ENCODE results near the gene POLR1A. TPM values are rescaled to one million over a fixed set of nuclear protein-coding genes. Genes with fewer than 3 reads are reported as not detected.

POLR1A gene
- polyA plus RNA-seq, 2 of the 4 experiments (the other 2 are of a cell fraction) = 22.8 to 55.7 TPM

GRCh38 chr2:86045541-86045940 is 60.1 kb downstream of the POLR1A start:
- POLR2A ChIA-PET = no interaction called here
- CTCF ChIA-PET = interaction anchor here (0.6 to 6.0 kb wide), 8 partner anchors 10 to 338 kb away, joined by 3 to 41 read pairs (median 4); no protein-coding TSS in a partner anchor

GRCh38 chr2:86044614-86045013 is 61.1 kb downstream of the POLR1A start:
- CTCF ChIA-PET = interaction anchor here (0.6 to 6.0 kb wide), 9 partner anchors 10 to 337 kb away, joined by 3 to 41 read pairs (median 5); partner anchors contain the start of gene ST3GAL5
- no peak overlapping the region for H3K4me2 ChIP-seq
- TF ChIP-seq EP300 (IDR thresholded peaks at IDR 0.05) (no peak), NPAS2 (CRISPR knock-in tag; IDR thresholded peaks at IDR 0.05; ENCODE audit: borderline replicate concordance) (no peak), CHD4 (IDR thresholded peaks at IDR 0.05; ENCODE audit: borderline replicate concordance) (no peak), MAZ (IDR thresholded peaks at IDR 0.05; ENCODE audit: borderline replicate concordance, low read depth, low read length) (no peak), EHF (CRISPR knock-in tag; IDR thresholded peaks at IDR 0.05) (no peak), EHMT2 (IDR thresholded peaks at IDR 0.05; ENCODE audit: low read depth) (no peak), FOSB (CRISPR knock-in tag; IDR thresholded peaks at IDR 0.05) (no peak), SMC3 (IDR thresholded peaks at IDR 0.05) (no peak), RARB (CRISPR knock-in tag; IDR thresholded peaks at IDR 0.05) (no peak), MAX (IDR thresholded peaks at IDR 0.05) (no peak), CBX2 (IDR thresholded peaks at IDR 0.05; ENCODE audit: borderline replicate concordance, low read depth) (no peak), POLR2AphosphoS2 (conservative IDR thresholded peaks at IDR 0.05; ENCODE audit: low read length) (no peak), HOXB5 (CRISPR knock-in tag; IDR thresholded peaks at IDR 0.05) (no peak), RFX5 (IDR thresholded peaks at IDR 0.05) (no peak), PHF8 (IDR thresholded peaks at IDR 0.05; ENCODE audit: borderline replicate concordance, low read depth) (no peak), REST (IDR thresholded peaks at IDR 0.05) (no peak), BHLHE40 (IDR thresholded peaks at IDR 0.05; ENCODE audit: low read depth, low read length) (no peak), ZNF302 (CRISPR knock-in tag; IDR thresholded peaks at IDR 0.05) (no peak)

More at GRCh38 chr2:86045541-86045940, 60.1 kb downstream of the POLR1A start:
- WGBS (ENCODE audit: missing lambda C conversion rate) = 98% methylated on average over 6 of the region's 6 CpGs
- TF ChIP-seq RCOR1 (IDR thresholded peaks at IDR 0.05; ENCODE audit: low read depth, low read length) (no peak), BHLHE40 (IDR thresholded peaks at IDR 0.05; ENCODE audit: low read depth, low read length) (no peak), JUN (IDR thresholded peaks at IDR 0.05) (no peak), POLR2A (IDR thresholded peaks at IDR 0.05; ENCODE audit: low read length) (no peak), SMC3 (IDR thresholded peaks at IDR 0.05) (no peak), BCL3 (IDR thresholded peaks at IDR 0.05) (no peak), ESRRA (IDR thresholded peaks at IDR 0.05; ENCODE audit: borderline replicate concordance, low read length) (no peak), KDM1A (IDR thresholded peaks at IDR 0.05; ENCODE audit: low read depth) (no peak), PHF8 (IDR thresholded peaks at IDR 0.05; ENCODE audit: borderline replicate concordance, low read depth) (no peak), CTCF (IDR thresholded peaks at IDR 0.05) (no peak), HDAC2 (IDR thresholded peaks at IDR 0.05) (no peak), FOSB (CRISPR knock-in tag; IDR thresholded peaks at IDR 0.05) (no peak), EP300 (IDR thresholded peaks at IDR 0.05) (no peak), HEYL (CRISPR knock-in tag; IDR thresholded peaks at IDR 0.05) (no peak), ZSCAN20 (CRISPR knock-in tag; IDR thresholded peaks at IDR 0.05) (no peak), ZFP36 (IDR thresholded peaks at IDR 0.05; ENCODE audit: borderline replicate concordance, partially characterized antibody) (no peak), HES2 (IDR thresholded peaks at IDR 0.05) (no peak)
- Histone ChIP-seq H3K9me3 (no peaks in the 10 kb centered on the region), H3K4me2 (no peak overlapping the region), H3K27ac (no peak overlapping the region), H3K4me3 (no peak overlapping the region), H3K4me1 (no peaks in the 10 kb centered on the region)
- ATAC-seq = no peak
- no peak for DNase-seq (ENCODE audit: low read depth in 1 of 2, low spot score in 1 of 2)
- FAIRE-seq = no peak

More at GRCh38 chr2:86044614-86045013, 61.1 kb downstream of the POLR1A start:
- POLR2A ChIA-PET = no interaction called here
- 93% methylated on average over 4 of the region's 4 CpGs for WGBS (ENCODE audit: missing lambda C conversion rate)
- Histone ChIP-seq H3K4me3 (no peak overlapping the region), H3K27ac (no peak overlapping the region), H3K9me3 (no peaks in the 10 kb centered on the region), H3K4me1 (no peaks in the 10 kb centered on the region)
- DNase-seq (ENCODE audit: low read depth in 1 of 2, low spot score in 1 of 2) (no peak), FAIRE-seq (no peak), ATAC-seq (no peak)

Measured in A549 (cell line).